ENCODE data around the gene CLEC4E.
"Not testable (repeated sequence)": the region's sequence is repeated elsewhere in the genome, so short reads cannot be mapped to it uniquely, and the experiment has no call there.

The CLEC4E gene

DNA sequence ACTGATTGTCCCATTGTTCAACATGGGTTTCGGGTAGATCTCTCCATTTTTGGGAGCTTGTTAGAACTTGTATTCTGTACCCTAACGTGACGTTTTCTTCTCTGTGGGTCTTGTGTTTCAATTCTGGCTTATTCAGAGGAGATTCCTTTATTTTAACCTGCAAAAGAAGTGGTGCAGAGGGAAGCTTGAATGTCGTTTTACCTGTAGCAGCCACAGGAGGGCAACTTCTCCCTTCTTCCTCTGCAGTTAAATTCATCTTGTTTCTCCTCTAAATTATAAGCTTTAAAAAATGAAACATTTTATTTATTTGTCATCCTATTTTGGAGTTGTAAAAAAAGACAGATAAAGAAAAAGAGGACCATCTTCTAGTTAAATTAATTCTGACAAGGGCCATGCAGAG lies 41.1 kb downstream of the CLEC4E start:
- no peak overlapping the region for H3K4ac ChIP-seq (ENCODE audit: low read depth, low read length)
- H3K36me3 ChIP-seq (ENCODE audit: control insufficient read depth, insufficient read depth, low read length), result no peaks in the 10 kb centered on the region
- peak; percentile 35 for DNase-seq
- no peak overlapping the region for H3K4me2 ChIP-seq (ENCODE audit: low read length)
- H3K79me2 ChIP-seq (ENCODE audit: control insufficient read depth, insufficient read depth, low read length), result no peaks in the 10 kb centered on the region
- no peaks in the 10 kb centered on the region for H3K27me3 ChIP-seq (ENCODE audit: insufficient read depth, low read length, poor library complexity)
- no peak overlapping the region for H2BK15ac ChIP-seq (replicated peaks; ENCODE audit: low read depth)
- no peak overlapping the region for H3K18ac ChIP-seq (ENCODE audit: low read length)
- H3K27ac ChIP-seq (ENCODE audit: low read depth, low read length), result no peak overlapping the region
- H2BK5ac ChIP-seq (ENCODE audit: low read length), result no peak overlapping the region
- H2AK5ac ChIP-seq (ENCODE audit: low read length), result no peak overlapping the region
- no peak overlapping the region for H3K23ac ChIP-seq (ENCODE audit: low read length)
- no peak overlapping the region for H3K4me3 ChIP-seq (ENCODE audit: low read length)
- no peaks in the 10 kb centered on the region for H3K4me1 ChIP-seq (ENCODE audit: control insufficient read depth, low read depth, low read length)
- H2BK120ac ChIP-seq (ENCODE audit: low read depth, low read length), result no peak overlapping the region
- H4K5ac ChIP-seq (ENCODE audit: low read length), result no peak overlapping the region
- H3K56ac ChIP-seq (ENCODE audit: low read length), result no peak overlapping the region
- no CpG with 5 or more reads among the region's 4 CpGs for WGBS (ENCODE audit: extremely low coverage, insufficient coverage, low lambda C conversion rate)
- no peak overlapping the region for H4K8ac ChIP-seq (ENCODE audit: low read depth, low read length)
- no peaks in the 10 kb centered on the region for H3K79me1 ChIP-seq (ENCODE audit: low read length)
- no peak overlapping the region for H3K9ac ChIP-seq (ENCODE audit: low read length)

DNA sequence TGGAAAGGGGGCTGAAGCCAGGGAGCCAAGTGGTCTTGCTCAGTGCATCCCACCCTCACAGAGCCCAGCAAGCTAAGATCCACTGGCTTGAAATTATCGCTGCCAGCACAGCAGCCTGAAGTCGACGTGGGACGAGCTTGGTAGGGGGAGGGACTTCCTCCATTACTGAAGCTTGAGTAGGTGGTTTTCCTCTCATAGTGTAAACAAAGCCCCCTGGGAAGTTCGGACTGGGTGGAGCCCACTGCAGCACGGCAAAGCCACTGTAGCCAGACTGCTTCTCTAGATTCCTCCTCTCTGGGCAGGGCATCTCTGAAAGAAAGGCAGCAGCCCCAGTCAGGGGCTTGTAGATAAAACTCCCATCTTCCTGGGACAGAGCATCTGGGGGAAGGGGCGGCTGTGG lies 44.6 kb downstream of the CLEC4E start:
- H3K27me3 ChIP-seq (ENCODE audit: insufficient read depth, low read length, poor library complexity); H3K23ac ChIP-seq (ENCODE audit: low read length); H3K4me2 ChIP-seq (ENCODE audit: low read length); H2BK5ac ChIP-seq (ENCODE audit: low read length); H4K5ac ChIP-seq (ENCODE audit: low read length); H3K18ac ChIP-seq (ENCODE audit: low read length); H3K9ac ChIP-seq (ENCODE audit: low read length); H2BK15ac ChIP-seq (replicated peaks; ENCODE audit: low read depth); H3K56ac ChIP-seq (ENCODE audit: low read length); H3K4me1 ChIP-seq (ENCODE audit: control insufficient read depth, low read depth, low read length); H3K4me3 ChIP-seq (ENCODE audit: low read length); H3K36me3 ChIP-seq (ENCODE audit: control insufficient read depth, insufficient read depth, low read length); H2AK5ac ChIP-seq (ENCODE audit: low read length); H4K8ac ChIP-seq (ENCODE audit: low read depth, low read length); H3K79me1 ChIP-seq (ENCODE audit: low read length); H2BK120ac ChIP-seq (ENCODE audit: low read depth, low read length); H3K79me2 ChIP-seq (ENCODE audit: control insufficient read depth, insufficient read depth, low read length); H3K27ac ChIP-seq (ENCODE audit: low read depth, low read length); H3K4ac ChIP-seq (ENCODE audit: low read depth, low read length): not testable (repeated sequence)
- WGBS (ENCODE audit: extremely low coverage, insufficient coverage, low lambda C conversion rate), result no CpG with 5 or more reads among the region's 7 CpGs
- peak; percentile 17 for DNase-seq

DNA sequence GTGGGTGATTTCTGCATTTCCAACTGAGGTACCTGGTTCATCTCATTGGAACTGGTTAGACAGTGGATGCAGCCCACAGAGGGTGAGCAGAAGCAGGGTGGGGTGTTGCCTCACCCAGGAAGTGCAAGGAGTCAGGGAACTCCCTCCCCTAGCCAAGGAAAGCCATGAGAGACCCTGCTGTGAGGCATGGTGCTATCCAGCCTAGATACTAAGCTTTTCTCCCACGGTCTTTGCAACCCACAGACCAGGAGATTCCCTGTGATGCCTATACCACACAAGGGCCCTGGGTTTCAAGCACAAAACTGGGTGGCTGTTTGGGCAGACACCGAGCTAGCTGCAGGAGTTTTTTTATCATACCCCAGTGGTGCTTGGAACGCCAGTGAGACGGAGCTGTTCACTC lies 45.0 kb downstream of the CLEC4E start:
- H3K27me3 ChIP-seq (ENCODE audit: insufficient read depth, low read length, poor library complexity); H2BK5ac ChIP-seq (ENCODE audit: low read length); H3K18ac ChIP-seq (ENCODE audit: low read length); H4K5ac ChIP-seq (ENCODE audit: low read length); H2BK15ac ChIP-seq (replicated peaks; ENCODE audit: low read depth); H3K79me2 ChIP-seq (ENCODE audit: control insufficient read depth, insufficient read depth, low read length); H4K8ac ChIP-seq (ENCODE audit: low read depth, low read length); H3K9ac ChIP-seq (ENCODE audit: low read length); H3K56ac ChIP-seq (ENCODE audit: low read length); H3K4me3 ChIP-seq (ENCODE audit: low read length); H3K79me1 ChIP-seq (ENCODE audit: low read length); DNase-seq; H2BK120ac ChIP-seq (ENCODE audit: low read depth, low read length); H3K4me1 ChIP-seq (ENCODE audit: control insufficient read depth, low read depth, low read length); H3K23ac ChIP-seq (ENCODE audit: low read length); H3K4ac ChIP-seq (ENCODE audit: low read depth, low read length); H3K27ac ChIP-seq (ENCODE audit: low read depth, low read length); H2AK5ac ChIP-seq (ENCODE audit: low read length); H3K4me2 ChIP-seq (ENCODE audit: low read length); H3K36me3 ChIP-seq (ENCODE audit: control insufficient read depth, insufficient read depth, low read length): not testable (repeated sequence)
- WGBS (ENCODE audit: extremely low coverage, insufficient coverage, low lambda C conversion rate), result no CpG with 5 or more reads among the region's 4 CpGs

- H3K9ac ChIP-seq (ENCODE audit: low read length), result no peak overlapping the region
- no peaks in the 10 kb centered on the region for H3K79me1 ChIP-seq (ENCODE audit: low read length)
- no peak overlapping the region for H3K23ac ChIP-seq (ENCODE audit: low read length)
- H3K4ac ChIP-seq (ENCODE audit: low read depth, low read length), result no peak overlapping the region
- no peak overlapping the region for H2BK120ac ChIP-seq (ENCODE audit: low read depth, low read length)
- H2BK5ac ChIP-seq (ENCODE audit: low read length), result no peak overlapping the region
- no peak for DNase-seq
- no peaks in the 10 kb centered on the region for H3K79me2 ChIP-seq (ENCODE audit: control insufficient read depth, insufficient read depth, low read length)
- H3K27me3 ChIP-seq (ENCODE audit: insufficient read depth, low read length, poor library complexity), result no peaks in the 10 kb centered on the region
- no peak overlapping the region for H2AK5ac ChIP-seq (ENCODE audit: low read length)
- H2BK15ac ChIP-seq (replicated peaks; ENCODE audit: low read depth), result no peak overlapping the region
- H4K8ac ChIP-seq (ENCODE audit: low read depth, low read length), result no peak overlapping the region
- H3K36me3 ChIP-seq (ENCODE audit: control insufficient read depth, insufficient read depth, low read length), result no peaks in the 10 kb centered on the region
- no peak overlapping the region for H3K27ac ChIP-seq (ENCODE audit: low read depth, low read length)
- no peak overlapping the region for H4K5ac ChIP-seq (ENCODE audit: low read length)
- no peak overlapping the region for H3K4me3 ChIP-seq (ENCODE audit: low read length)
- H3K4me2 ChIP-seq (ENCODE audit: low read length), result no peak overlapping the region
- no peak overlapping the region for H3K18ac ChIP-seq (ENCODE audit: low read length)
- no peaks in the 10 kb centered on the region for H3K4me1 ChIP-seq (ENCODE audit: control insufficient read depth, low read depth, low read length)
- no CpG with 5 or more reads among the region's 2 CpGs for whole genome bisulfite sequencing (ENCODE audit: extremely low coverage, insufficient coverage, low lambda C conversion rate)
- no peak overlapping the region for H3K56ac ChIP-seq (ENCODE audit: low read length)
Measured at GRCh38 chr12:8493084-8493483, 47.6 kb downstream of the CLEC4E start.

- no CpG with 5 or more reads among the region's 5 CpGs for WGBS (ENCODE audit: extremely low coverage, insufficient coverage, low lambda C conversion rate)
Measured at GRCh38 chr12:8491646-8492530, 48.8 kb downstream of the CLEC4E start.

More at GRCh38 chr12:8491646-8492530, 48.8 kb downstream of the CLEC4E start:
- Histone ChIP-seq H3K9ac (ENCODE audit: low read length) (no peak overlapping the region), H3K56ac (ENCODE audit: low read length) (no peak overlapping the region), H3K18ac (ENCODE audit: low read length) (no peak overlapping the region), H4K8ac (ENCODE audit: low read depth, low read length) (no peak overlapping the region), H3K79me1 (ENCODE audit: low read length) (no peaks in the 10 kb centered on the region), H3K4ac (ENCODE audit: low read depth, low read length) (no peak overlapping the region), H3K4me3 (ENCODE audit: low read length) (no peak overlapping the region), H2BK5ac (ENCODE audit: low read length) (no peak overlapping the region), H3K4me1 (ENCODE audit: control insufficient read depth, low read depth, low read length) (no peaks in the 10 kb centered on the region), H3K27me3 (ENCODE audit: insufficient read depth, low read length, poor library complexity) (no peaks in the 10 kb centered on the region), H2BK15ac (replicated peaks; ENCODE audit: low read depth) (no peak overlapping the region), H3K36me3 (ENCODE audit: control insufficient read depth, insufficient read depth, low read length) (no peaks in the 10 kb centered on the region), H2AK5ac (ENCODE audit: low read length) (no peak overlapping the region), H3K79me2 (ENCODE audit: control insufficient read depth, insufficient read depth, low read length) (no peaks in the 10 kb centered on the region), H4K5ac (ENCODE audit: low read length) (no peak overlapping the region), H2BK120ac (ENCODE audit: low read depth, low read length) (no peak overlapping the region), H3K4me2 (ENCODE audit: low read length) (no peak overlapping the region), H3K27ac (ENCODE audit: low read depth, low read length) (no peak overlapping the region), H3K23ac (ENCODE audit: low read length) (no peak overlapping the region)
- DNase-seq, result no peak
